ENCODE data around the gene TRPT1. TPM values are rescaled to one million over a fixed set of nuclear protein-coding genes. Genes with fewer than 3 reads are reported as not detected.

Gene TRPT1
- total and polyA plus RNA-seq, 9 of the 15 experiments (the other 6 are each of a cell fraction or from before 2014, with no cell fraction given), result 4.6 to 41.7 (median 23.1) TPM

- TF ChIP-seq VEZF1 (CRISPR knock-in tag; IDR thresholded peaks at IDR 0.05) (peak; percentile 77), PRDM10 (IDR thresholded peaks at IDR 0.05; ENCODE audit: partially characterized antibody) (peak; percentile 82), HES1 (IDR thresholded peaks at IDR 0.05; ENCODE audit: low read depth) (no peak), NONO (IDR thresholded peaks at IDR 0.05; ENCODE audit: low read depth in 2 of 2, low read length in 1 of 2) (peak in 1 of 2 experiments; percentile 82; a peak in 1 of 4 replicates), JUND (IDR thresholded peaks at IDR 0.05; ENCODE audit: borderline replicate concordance, low read depth, low read length) (no peak), JUND (tag; IDR thresholded peaks at IDR 0.05; ENCODE audit: borderline replicate concordance, low read depth, low read length) (no peak), HLTF (IDR thresholded peaks at IDR 0.05) (peak; percentile 39; the same call in 1 of the 2 replicates), POLR2A (conservative IDR thresholded peaks at IDR 0.05) (peak; percentile 62), ZNF398 (CRISPR knock-in tag; IDR thresholded peaks at IDR 0.05) (no peak), FIP1L1 (IDR thresholded peaks at IDR 0.05; ENCODE audit: low read depth, low read length, poor library complexity, severe bottlenecking) (peak; percentile 3), CBX3 (IDR thresholded peaks at IDR 0.05; ENCODE audit: borderline replicate concordance in 1 of 2, low read length in 2 of 2) (0 out of 3 replicates have a peak, but pooled peaks of 1 of the 2 experiments have one; percentile 31), PHB2 (IDR thresholded peaks at IDR 0.05; ENCODE audit: low read depth) (no peak)
Observed at GRCh38 chr11:64251016-64251752, 25.2 kb upstream of the TRPT1 start, which contains the start of gene PLCB3 (continued).
